Smooth muscle cell (in vitro differentiated cells): ENCODE measurements around the gene CYS1. TPM values are rescaled to one million over a fixed set of nuclear protein-coding genes. Genes with fewer than 3 reads are reported as not detected.

ENCODE experiments used
- DNase-seq: peaks from one replicate; lab custom pipeline; 2025; ENCODE audit not compliant: unreplicated experiment; lab: John Stamatoyannopoulos, UW
- H2AFZ ChIP-seq: fragments of 200-600 bp; sonication (generic); 2 replicates; pipeline ENCODE4 v1.6.0; 2016; ENCODE audit warnings: antibody characterized with exemption, low read depth, mild to moderate bottlenecking
- H3F3A ChIP-seq: fragments of 200-600 bp; sonication (generic); 2 replicates; pipeline ENCODE4 v1.6.0; 2017; ENCODE audit warnings: antibody characterized with exemption, low read depth
- H3K27ac ChIP-seq: fragments of 200-600 bp; sonication (generic); 2 replicates; pipeline ENCODE4 v1.5.1; 2016; ENCODE audit warnings: low read depth, mild to moderate bottlenecking
- H3K27me3 ChIP-seq: fragments of 200-600 bp; sonication (generic); 2 replicates; pipeline ENCODE4 v1.6.1; 2016; ENCODE audit warnings: low read depth, mild to moderate bottlenecking
- H3K36me3 ChIP-seq: fragments of 200-600 bp; sonication (generic); 2 replicates; pipeline ENCODE4 v1.5.1; 2016; ENCODE audit warnings: low read depth
- H3K4me1 ChIP-seq: fragments of 200-600 bp; sonication (generic); 2 replicates; pipeline ENCODE4 v1.5.1; 2016; ENCODE audit warnings: low read depth
- H3K4me2 ChIP-seq: fragments of 200-600 bp; sonication (generic); 2 replicates; pipeline ENCODE4 v1.6.0; 2016; ENCODE audit warnings: mild to moderate bottlenecking
- H3K4me3 ChIP-seq: fragments of 200-600 bp; sonication (generic); 2 replicates; pipeline ENCODE4 v1.5.1; 2016; ENCODE audit warnings: mild to moderate bottlenecking
- H3K79me2 ChIP-seq: fragments of 200-600 bp; sonication (generic); 2 replicates; pipeline ENCODE4 v1.6.0; 2016; ENCODE audit warnings: low read depth, mild to moderate bottlenecking
- H3K9ac ChIP-seq: fragments of 200-600 bp; sonication (generic); 2 replicates; pipeline ENCODE4 v1.6.0; 2016; ENCODE audit warnings: low read depth
- H3K9me3 ChIP-seq: fragments of 200-600 bp; sonication (generic); replicated peaks from 2 replicates; pipeline ENCODE4 v1.5.1; 2016; ENCODE audit warnings: low read depth
- H4K20me1 ChIP-seq: fragments of 200-600 bp; sonication (generic); 2 replicates; pipeline ENCODE4 v1.6.0; 2016; ENCODE audit warnings: low read depth
- WGBS: methylation state at CpG from one replicate; pipeline ENCODE4 v1.1.7; 2016; ENCODE audit warnings: low lambda C conversion rate; 5-methylcytosine and 5-hydroxymethylcytosine counted together
- polyA plus RNA-seq: library from polyadenylated mRNA; unstranded; fragments of >200 nt; fragmentation: Nextera tagmentation; extraction: Ambion mirVana; gene quantifications from 2 replicates; pipeline ENCODE4 v1.2.1, GENCODE V29; 2016
- total RNA-seq: library from RNA; depleted of rRNA; stranded (reverse); fragments of >200 nt; gene quantifications from 2 replicates; pipeline ENCODE4 v1.2.3, GENCODE V29; 2014
- TF ChIP-seq, protein P1 (sequence below): fragments of 200-600 bp; sonication (generic); IDR thresholded peaks from 2 replicates; pipeline ENCODE4 v1.5.1; 2017; ENCODE audit warnings: borderline replicate concordance, mild to moderate bottlenecking, antibody characterized with exemption; ENCODE audit not compliant: insufficient read depth, poor library complexity, severe bottlenecking

Gene CYS1
- total and polyA plus RNA-seq, 2 experiments from 2014 or later = 3.9 to 11.5 TPM

GRCh38 chr2:10103179-10103578, 23.0 kb upstream of the CYS1 start:
- TF ChIP-seq, protein P1, sequence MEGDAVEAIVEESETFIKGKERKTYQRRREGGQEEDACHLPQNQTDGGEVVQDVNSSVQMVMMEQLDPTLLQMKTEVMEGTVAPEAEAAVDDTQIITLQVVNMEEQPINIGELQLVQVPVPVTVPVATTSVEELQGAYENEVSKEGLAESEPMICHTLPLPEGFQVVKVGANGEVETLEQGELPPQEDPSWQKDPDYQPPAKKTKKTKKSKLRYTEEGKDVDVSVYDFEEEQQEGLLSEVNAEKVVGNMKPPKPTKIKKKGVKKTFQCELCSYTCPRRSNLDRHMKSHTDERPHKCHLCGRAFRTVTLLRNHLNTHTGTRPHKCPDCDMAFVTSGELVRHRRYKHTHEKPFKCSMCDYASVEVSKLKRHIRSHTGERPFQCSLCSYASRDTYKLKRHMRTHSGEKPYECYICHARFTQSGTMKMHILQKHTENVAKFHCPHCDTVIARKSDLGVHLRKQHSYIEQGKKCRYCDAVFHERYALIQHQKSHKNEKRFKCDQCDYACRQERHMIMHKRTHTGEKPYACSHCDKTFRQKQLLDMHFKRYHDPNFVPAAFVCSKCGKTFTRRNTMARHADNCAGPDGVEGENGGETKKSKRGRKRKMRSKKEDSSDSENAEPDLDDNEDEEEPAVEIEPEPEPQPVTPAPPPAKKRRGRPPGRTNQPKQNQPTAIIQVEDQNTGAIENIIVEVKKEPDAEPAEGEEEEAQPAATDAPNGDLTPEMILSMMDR = no peak
- no peak for DNase-seq
- H3F3A ChIP-seq = no peaks in the 10 kb centered on the region
- H3K79me2 ChIP-seq = no peaks in the 10 kb centered on the region
- H3K4me3 ChIP-seq = no peak overlapping the region
- H3K27me3 ChIP-seq = no peaks in the 10 kb centered on the region
- no peak overlapping the region for H3K4me2 ChIP-seq
- WGBS = 90% methylated on average over 6 of the region's 6 CpGs
- H3K36me3 ChIP-seq = no peaks in the 10 kb centered on the region
- H2AFZ ChIP-seq = no peak overlapping the region
- no peak overlapping the region for H3K9ac ChIP-seq
- no peaks in the 10 kb centered on the region for H3K4me1 ChIP-seq
- H3K9me3 ChIP-seq = no peaks in the 10 kb centered on the region
- H4K20me1 ChIP-seq = no peaks in the 10 kb centered on the region
- no peak overlapping the region for H3K27ac ChIP-seq

GRCh38 chr2:10101491-10101890, 21.3 kb upstream of the CYS1 start:
- Histone ChIP-seq H3K4me2 (no peak overlapping the region), H3K27me3 (no peaks in the 10 kb centered on the region), H3K4me3 (no peak overlapping the region), H3K36me3 (no peaks in the 10 kb centered on the region), H2AFZ (no peak overlapping the region), H3K79me2 (no peaks in the 10 kb centered on the region), H3K27ac (no peak overlapping the region), H3K4me1 (no peaks in the 10 kb centered on the region), H3K9ac (no peak overlapping the region), H4K20me1 (no peaks in the 10 kb centered on the region), H3K9me3 (no peaks in the 10 kb centered on the region), H3F3A (no peaks in the 10 kb centered on the region)
- TF ChIP-seq, protein P1 = no peak
- WGBS = 83% methylated on average over 7 of the region's 7 CpGs
- DNase-seq = no peak

DNA sequence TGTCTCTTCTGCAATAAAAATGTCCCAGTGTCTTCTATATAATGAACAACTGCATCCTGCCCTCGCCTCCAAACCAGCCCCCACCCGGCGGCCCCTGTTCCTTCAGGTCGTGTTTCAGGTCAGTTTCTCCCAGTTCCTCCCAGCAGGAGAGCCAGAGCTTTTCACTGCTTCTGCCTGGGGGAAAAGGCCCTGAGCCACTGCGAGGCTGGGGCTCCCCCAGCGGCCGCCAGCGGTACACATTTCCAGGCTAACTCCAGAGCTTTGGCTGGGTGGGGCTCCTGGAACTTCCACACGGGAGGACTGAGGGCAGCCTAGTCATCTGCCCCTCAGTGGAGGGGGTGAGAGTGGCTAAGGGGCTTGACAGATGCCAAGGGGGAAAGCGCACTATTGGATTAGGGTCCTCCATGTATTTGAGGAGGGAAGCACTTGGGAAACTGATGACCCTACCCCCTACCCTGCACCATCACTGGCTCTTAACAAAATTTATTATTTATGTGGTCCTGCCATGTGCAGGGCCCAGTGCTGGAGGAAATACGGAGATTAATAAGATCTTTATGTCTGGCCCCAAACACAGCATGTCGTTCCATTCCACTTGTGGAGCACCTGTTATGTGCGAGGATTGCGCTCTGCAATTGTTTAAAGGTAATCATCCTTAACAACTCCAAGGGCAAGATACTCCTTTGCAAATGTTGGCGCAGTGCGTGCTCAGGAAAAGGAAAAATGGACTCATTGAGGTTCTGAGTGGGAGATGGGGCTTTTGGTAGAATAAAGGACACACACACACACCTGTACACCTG, 17.3 kb upstream of the CYS1 start:
- no peak overlapping the region for H2AFZ ChIP-seq

More for the DNA sequence above, 17.3 kb upstream of the CYS1 start:
- Histone ChIP-seq H3F3A (no peaks in the 10 kb centered on the region), H3K27me3 (no peaks in the 10 kb centered on the region), H3K79me2 (no peaks in the 10 kb centered on the region), H3K4me1 (peaks cover 9% of the 10 kb centered on the region), H3K4me3 (no peak overlapping the region), H3K9ac (no peak overlapping the region), H4K20me1 (no peaks in the 10 kb centered on the region), H3K9me3 (no peaks in the 10 kb centered on the region), H3K4me2 (no peak overlapping the region), H3K27ac (no peak overlapping the region), H3K36me3 (no peaks in the 10 kb centered on the region)
- TF ChIP-seq, protein P1 = peak; percentile 83
- peak; percentile 22 for DNase-seq
- 33% methylated on average over 16 of the region's 16 CpGs for WGBS
